HG03280 (cell line): ENCODE results near the gene IL10.

Source experiments
- ATAC-seq: cut with Tn5 transposase; IDR thresholded peaks from one replicate; pipeline ENCODE4 v1.9.1; 2021; ENCODE audit warnings: mild to moderate bottlenecking, moderate library complexity; ENCODE audit not compliant: unreplicated experiment

IL10 gene

GRCh38 chr1:206772243-206772937, at the start of gene IL10:
TSS of gene IL10 (minus strand) at chr1:206772494. CDS start at chr1:206772435, 59 bp downstream.
- ATAC-seq: no peak

- no peak for ATAC-seq
These were observed 49.2 kb upstream of the IL10 start for GRCh38 chr1:206821493-206821892.

DNA sequence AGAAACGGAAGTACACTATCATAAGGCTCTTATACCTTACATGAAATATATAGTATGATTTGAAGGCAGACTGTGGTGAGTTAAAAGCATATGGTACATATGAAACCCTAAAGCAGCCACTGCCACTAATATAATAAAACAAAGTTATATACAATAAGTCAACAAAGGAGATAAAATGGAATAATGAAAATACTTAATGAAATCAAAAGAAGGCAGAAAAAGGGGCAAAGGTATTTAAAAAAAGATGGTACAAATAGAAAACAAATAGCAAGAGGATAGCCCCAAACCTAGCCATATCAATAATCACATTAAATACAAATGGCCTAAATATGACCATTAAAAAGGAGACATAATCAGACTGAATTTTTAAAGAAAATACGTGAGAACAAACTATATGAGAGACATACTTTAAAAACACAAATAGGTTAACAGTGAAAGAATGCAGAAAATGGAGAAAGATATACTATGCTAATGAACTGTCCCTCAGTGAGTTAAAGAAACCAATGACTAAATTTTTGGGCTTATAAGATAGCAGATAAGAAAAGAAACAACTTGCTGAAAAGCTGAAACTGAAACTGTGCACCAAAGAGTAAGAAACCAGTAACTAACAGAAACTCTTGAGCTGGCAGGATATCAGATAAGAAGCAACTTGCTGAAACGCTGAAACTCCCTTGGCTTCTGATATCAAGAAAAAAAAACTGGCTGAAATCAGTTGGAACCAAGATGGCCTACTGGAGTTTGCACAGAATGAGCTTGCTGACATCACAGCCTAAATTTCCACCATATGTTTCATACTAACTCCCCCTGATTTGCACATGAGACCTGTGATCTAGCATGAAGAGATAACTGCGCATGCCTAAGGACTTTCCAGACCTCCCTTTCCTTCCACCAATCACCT, 44.3 kb upstream of the IL10 start:
- ATAC-seq: peak; percentile 63

DNA sequence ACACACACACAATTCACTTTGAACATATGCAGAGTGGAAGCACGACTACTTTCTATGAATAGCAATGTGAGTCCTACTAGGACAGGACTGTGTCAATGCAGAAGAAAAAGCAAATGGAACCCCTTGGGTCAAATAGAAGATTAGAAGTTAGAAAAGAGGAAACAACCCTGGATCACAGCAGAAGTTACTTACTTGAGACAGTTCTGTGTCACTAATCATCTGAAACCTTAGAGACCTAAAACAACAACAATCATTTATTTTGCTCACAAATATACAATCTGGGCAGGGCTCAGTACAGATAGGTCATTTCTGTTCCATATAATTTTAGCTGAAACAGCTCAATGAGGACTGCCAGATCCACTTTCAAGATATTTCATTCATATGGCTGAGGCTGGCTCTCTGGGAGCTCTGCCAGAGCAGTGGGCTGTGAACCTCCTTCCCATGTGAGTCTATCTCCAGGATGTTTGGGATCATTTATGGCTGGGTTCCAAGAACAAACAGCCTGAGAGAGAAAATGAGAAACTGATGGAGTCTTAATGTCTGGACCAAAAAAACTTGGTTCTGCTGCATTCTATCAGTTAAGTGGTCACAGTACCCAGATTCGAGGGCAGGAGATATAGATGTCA, 42.5 kb upstream of the IL10 start:
- peak; percentile 43 for ATAC-seq

DNA sequence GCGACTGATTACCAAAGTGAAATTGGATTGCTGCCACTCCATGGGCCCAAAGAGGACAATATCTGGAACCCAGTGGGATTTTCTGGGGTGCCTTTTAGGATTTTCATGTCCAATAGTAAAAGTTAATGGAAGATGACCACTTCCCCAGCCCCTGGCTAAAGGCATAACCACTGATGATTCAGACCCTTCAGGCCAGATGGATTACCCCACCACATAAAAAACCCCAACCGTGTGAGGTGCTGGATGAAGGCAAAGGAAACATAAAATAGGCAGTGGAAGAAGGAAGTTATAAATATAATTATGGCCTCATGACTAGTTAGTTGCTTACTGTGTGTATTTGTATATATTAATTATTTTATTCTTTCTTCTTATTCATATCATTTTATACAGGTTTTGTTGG, 40.2 kb upstream of the IL10 start:
- ATAC-seq: no peak

- no peak for ATAC-seq
These were observed 37.3 kb upstream of the IL10 start for GRCh38 chr1:206809504-206810084.

DNA sequence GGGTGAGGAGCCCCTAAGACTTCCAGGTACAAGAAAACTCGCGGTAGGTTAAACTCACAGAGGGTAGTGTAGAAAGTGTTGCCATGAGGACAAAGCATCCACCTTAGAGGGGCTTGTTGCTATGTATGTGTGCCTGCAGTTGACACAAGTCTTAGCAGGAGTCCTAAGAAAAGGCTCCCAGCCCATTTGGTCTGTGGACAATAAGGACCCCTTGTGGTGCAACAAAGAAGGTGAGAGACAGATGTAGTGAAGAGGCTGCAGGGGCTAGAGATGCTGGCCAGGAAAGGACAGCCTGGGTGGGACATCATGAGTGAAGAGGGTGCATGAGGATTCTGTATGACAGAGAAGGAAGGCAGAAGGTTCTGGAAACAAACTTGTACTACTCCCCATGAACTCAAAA, 36.3 kb upstream of the IL10 start:
- ATAC-seq: peak; percentile 67

- no peak for ATAC-seq
These were observed 33.1 kb upstream of the IL10 start for GRCh38 chr1:206805357-206805756.

DNA sequence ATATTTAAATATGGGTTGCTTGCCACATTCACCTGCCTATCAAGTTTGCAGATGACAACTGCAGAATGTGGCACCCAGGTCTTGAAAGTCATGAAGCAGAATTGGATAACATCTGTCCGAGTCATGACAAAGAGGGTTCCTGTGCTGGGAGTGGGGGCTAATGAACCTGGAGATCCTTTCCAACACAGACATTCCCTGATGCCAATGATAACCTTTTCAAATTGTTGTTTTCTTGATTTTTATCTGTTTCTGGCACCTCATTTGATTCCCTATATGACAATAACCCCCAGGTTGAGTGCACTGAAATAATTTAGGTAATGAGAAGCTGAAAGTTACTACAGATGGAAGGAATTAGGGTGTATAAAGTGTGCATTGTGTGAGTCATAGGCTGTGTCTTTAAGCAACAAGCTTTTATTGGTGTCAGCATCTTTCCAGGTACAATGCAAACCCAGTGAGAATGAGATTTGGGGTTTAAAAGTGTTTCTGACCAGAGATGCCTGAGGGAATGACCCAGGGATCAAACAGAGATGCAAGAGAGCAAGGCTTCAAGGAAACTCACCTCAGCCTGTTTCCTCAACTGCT, 32.0 kb upstream of the IL10 start:
- no peak for ATAC-seq

GRCh38 chr1:206803221-206803730, 31.0 kb upstream of the IL10 start:
- ATAC-seq: peak; percentile 96

DNA sequence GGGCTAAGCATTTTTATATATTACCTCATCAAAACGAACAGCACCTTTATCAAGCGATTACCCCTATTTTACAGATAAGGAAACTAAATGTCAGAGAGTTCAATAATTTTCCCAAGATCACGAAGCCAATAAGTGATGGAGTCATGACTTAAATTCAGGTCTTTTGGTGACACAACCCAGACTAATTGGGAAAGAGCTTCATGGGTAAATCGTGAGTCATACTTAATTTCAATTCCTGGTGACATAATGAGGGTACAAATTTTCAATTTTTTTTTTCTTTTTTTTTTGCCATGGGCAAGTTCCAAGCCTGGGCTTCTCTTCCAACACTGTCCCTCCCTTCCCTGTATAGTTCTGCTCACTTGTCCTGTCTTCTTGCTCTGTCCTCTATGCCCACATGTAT, 30.1 kb upstream of the IL10 start:
- no peak for ATAC-seq

GRCh38 chr1:206801467-206801866, 29.2 kb upstream of the IL10 start:
- ATAC-seq: no peak

DNA sequence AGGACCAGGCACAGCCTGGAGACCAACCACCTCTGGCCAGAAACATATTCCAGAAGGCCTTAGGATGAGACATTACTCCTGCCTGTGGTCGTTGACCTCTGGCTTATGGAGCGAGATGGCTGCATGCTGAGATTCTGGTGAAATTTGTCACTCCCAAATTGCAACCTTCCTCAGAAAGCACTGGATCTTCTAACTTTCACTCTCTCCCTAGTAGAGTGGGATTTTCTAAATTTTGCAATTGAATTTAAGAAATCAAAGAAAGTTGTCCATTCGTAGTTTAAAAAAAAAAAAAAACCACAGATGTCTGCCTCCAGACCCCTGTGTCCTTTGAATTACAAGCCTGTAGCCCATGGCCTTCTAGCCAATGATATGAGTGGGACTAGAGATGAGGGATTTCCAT, 28.6 kb upstream of the IL10 start:
- ATAC-seq: no peak

DNA sequence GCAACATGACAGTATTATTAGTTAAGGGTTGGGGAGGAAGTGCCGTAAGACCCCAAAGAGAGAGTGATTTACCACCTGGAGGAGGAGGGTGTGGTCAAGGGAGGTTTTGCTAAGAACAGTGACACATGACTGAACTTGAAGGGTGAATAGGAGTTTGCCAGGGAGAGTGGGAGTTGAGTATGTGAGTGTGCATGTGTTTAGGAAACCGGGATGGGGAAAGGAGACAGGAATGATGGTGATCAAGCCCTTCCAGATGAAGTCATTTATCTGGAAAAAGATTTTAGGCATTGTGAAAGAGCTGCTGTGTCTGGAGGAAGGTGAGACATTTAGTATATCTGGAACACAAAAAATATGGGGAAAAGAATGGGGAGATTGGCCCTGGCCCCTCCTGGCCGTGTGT, 28.1 kb upstream of the IL10 start:
- no peak for ATAC-seq

- no peak for ATAC-seq
These were observed 27.0 kb upstream of the IL10 start for GRCh38 chr1:206799311-206799710.

DNA sequence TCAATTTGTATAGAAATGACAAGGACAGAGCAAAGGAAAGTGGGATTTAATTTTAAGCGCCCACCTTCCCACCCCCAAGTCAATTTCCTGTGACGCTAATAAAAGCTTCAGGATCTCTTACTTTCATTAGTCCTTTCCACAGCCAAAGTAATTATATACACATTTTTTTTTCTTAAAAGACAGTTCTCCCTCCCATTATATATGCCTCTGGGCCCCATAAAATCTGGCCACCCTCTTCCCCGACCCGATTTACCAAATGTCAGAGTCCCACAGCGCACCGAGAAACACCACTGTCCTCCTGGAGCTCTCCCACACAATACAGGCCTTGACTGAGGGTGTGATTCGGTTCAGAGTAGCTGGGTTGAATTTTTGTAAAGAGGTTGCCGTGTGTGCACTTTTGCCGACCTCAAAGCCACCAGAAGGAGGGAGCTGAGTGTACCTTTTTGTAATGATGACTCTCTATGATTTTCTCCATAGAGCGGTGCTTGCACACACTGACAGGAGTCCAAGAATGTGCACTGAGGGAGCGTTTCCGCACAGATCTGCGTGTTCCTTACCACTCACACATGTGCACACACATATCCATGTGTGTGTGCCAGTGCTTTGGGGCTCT, 26.2 kb upstream of the IL10 start:
- no peak for ATAC-seq

DNA sequence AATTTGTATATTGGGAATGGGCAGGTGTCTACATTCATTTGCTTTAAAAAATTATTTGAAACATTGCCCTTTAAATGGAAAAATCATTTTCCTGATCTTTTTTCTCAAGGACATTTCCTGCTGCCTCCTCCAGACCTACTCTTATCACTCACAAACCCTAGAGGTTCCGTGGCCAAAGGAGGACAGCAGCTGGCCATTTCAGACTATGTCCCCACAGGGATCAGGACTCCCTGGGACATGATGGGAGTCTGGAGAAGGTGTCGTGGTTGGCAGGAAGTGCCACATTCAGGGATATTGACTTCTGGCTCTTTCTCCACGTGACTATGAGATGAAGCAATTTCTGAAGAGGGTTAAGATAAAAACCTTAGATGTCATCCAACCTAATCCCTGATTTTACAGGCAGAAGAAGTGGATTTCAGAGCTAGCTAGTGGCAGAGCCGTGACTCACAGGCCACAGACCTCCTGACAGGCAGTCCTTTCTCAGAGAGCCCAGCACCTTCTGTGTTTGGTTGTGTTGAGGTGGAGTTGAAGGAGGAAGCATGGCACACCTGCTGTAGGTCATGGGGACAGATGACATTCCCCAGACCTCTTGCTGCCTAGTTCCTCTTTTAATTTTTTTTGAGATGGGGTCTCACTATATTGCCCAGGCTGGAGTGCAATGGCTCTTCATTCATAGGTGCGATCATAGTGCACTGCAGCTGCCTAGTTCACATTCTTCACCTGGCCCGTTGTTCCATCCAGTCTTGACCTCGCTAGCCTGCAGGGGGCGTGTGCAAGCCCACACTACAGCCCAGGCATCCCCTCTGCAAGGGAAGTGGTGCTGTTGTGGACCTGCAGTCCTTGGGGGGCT, 25.5 kb upstream of the IL10 start:
- no peak for ATAC-seq

GRCh38 chr1:206796981-206797402, 24.7 kb upstream of the IL10 start:
- no peak for ATAC-seq

DNA sequence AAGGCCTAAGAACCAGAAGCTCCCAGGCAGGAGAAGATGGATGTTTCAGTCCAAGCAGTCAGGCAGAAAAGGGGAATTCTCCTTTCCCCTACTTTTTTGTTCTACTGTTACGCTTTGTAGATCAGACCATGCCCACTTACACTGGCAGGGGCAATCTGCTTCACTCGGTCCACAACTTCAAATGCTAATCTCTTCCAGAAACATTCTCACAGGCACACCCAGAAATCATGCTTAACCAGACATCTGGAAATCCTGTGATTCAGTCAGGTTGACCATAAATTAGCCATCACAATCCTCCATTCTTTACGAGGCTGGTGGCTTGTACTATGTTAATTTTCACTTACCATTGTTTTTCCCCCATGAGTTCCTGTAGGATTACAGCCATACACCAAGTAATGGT, 23.8 kb upstream of the IL10 start:
- no peak for ATAC-seq
